H1 (cell line): ENCODE data around the gene LRRC37B. TPM values are rescaled to one million over a fixed set of nuclear protein-coding genes. Genes with fewer than 3 reads are reported as not detected.
"Not testable (repeated sequence)": the region's sequence is repeated elsewhere in the genome, so short reads cannot be mapped to it uniquely, and the experiment has no call there.

ENCODE experiments used
- CTCF ChIA-PET: fragments of 300-600 bp; sonication (Branson Sonifier 250); formaldehyde crosslinking; loops from one replicate; lab custom pipeline; 2021; ENCODE audit not compliant: partially characterized antibody; lab: Charles Lee
- POLR2A ChIA-PET: fragments of 300-600 bp; sonication (Branson Sonifier 250); formaldehyde crosslinking; loops from one replicate; lab custom pipeline; 2021; ENCODE audit warnings: inconsistent platforms; ENCODE audit not compliant: partially characterized antibody; lab: Charles Lee
- DNase-seq, 2 experiments: peaks; one replicate each; pipeline versions ENCODE4 v3.0.0 to v3.0.0-alpha.2; 2010 to 2022; ENCODE audit warnings: low spot score in 2 of 2, low read depth in 1 of 2, mixed read lengths in 1 of 2
- FAIRE-seq: peaks from 2 replicates; lab custom pipeline; 2011; peaks lifted over from hg19 to GRCh38; lab: Jason Lieb, UNC
- H2AFZ ChIP-seq: 2 replicates; pipeline ENCODE4 v1.8.1; 2012; ENCODE audit warnings: low read length, inconsistent platforms
- H2AK5ac ChIP-seq: 2 replicates; pipeline ENCODE4 v1.6.1; 2013; ENCODE audit warnings: low read depth, low read length
- H2BK120ac ChIP-seq: replicated peaks from 2 replicates; pipeline ENCODE3; 2013; ENCODE audit warnings: low read depth, low read length, inconsistent platforms
- H2BK12ac ChIP-seq: 2 replicates; pipeline ENCODE4 v1.6.1; 2013; ENCODE audit warnings: low read depth, low read length
- H2BK15ac ChIP-seq: 2 replicates; pipeline ENCODE4 v1.6.1; 2013; ENCODE audit warnings: low read length
- H2BK20ac ChIP-seq: 2 replicates; pipeline ENCODE4 v1.6.1; 2013; ENCODE audit warnings: low read length
- H2BK5ac ChIP-seq: 2 replicates; pipeline ENCODE4 v1.6.1; 2013; ENCODE audit warnings: low read depth, low read length
- H3K14ac ChIP-seq: 2 replicates; pipeline ENCODE4 v1.6.1; 2013; ENCODE audit warnings: inconsistent platforms; ENCODE audit not compliant: insufficient read length
- H3K18ac ChIP-seq: 2 replicates; pipeline ENCODE4 v1.6.1; 2013; ENCODE audit warnings: low read length; ENCODE audit errors: extremely low read depth
- H3K23ac ChIP-seq: 2 replicates; pipeline ENCODE4 v1.6.1; 2013; ENCODE audit warnings: inconsistent platforms; ENCODE audit not compliant: insufficient read length
- H3K23me2 ChIP-seq: 2 replicates; pipeline ENCODE4 v1.6.1; 2013; ENCODE audit warnings: low read depth, low read length
- H3K27ac ChIP-seq: 2 replicates; pipeline ENCODE4 v1.6.1; 2011; ENCODE audit warnings: low read depth, low read length, inconsistent platforms
- H3K27me3 ChIP-seq, 4 experiments: replicated peaks in 1 of 4; 1 replicate in 1 of 4; 2 replicates in 3 of 4; pipeline versions ENCODE4 v1.6.1 to v1.8.1; 2011 to 2013; ENCODE audit warnings: low read length in 3 of 4, mild to moderate bottlenecking in 3 of 4, inconsistent platforms in 2 of 4, mixed read lengths in 2 of 4, moderate library complexity in 1 of 4; ENCODE audit not compliant: control insufficient read depth in 3 of 4, insufficient read depth in 3 of 4; ENCODE audit errors: extremely low read depth in 1 of 4
- H3K36me3 ChIP-seq, 4 experiments: 2 replicates each; pipeline versions ENCODE4 v1.6.1 to v1.8.1; 2011 to 2013; ENCODE audit warnings: mild to moderate bottlenecking in 4 of 4, low read length in 3 of 4, moderate library complexity in 2 of 4, control low read depth in 1 of 4, inconsistent platforms in 1 of 4; ENCODE audit not compliant: insufficient read depth in 4 of 4, control insufficient read depth in 2 of 4
- H3K4ac ChIP-seq: replicated peaks from 2 replicates; pipeline ENCODE3; 2013; ENCODE audit warnings: low read length, low read depth, mixed read lengths, inconsistent platforms; ENCODE audit not compliant: insufficient read length
- H3K4me1 ChIP-seq, 4 experiments: replicated peaks in 1 of 4; 1 replicate in 1 of 4; 2 replicates in 3 of 4; pipeline versions ENCODE4 v1.6.1 to v1.8.1; 2011 to 2013; ENCODE audit warnings: low read length in 3 of 4, inconsistent platforms in 2 of 4, mixed read lengths in 1 of 4; ENCODE audit not compliant: insufficient read depth in 4 of 4, control insufficient read depth in 3 of 4
- H3K4me2 ChIP-seq, 2 experiments: 2 replicates each; pipeline versions ENCODE4 v1.6.1 to v1.8.1; 2011 to 2013; ENCODE audit warnings: low read depth in 2 of 2, low read length in 2 of 2, control low read depth in 1 of 2, inconsistent platforms in 1 of 2, mild to moderate bottlenecking in 1 of 2; ENCODE audit not compliant: insufficient read depth in 1 of 2
- H3K4me3 ChIP-seq, 4 experiments: fragments of 200-600, 300-600 bp in 1 of 4; sonication (generic), shearing (Covaris generic), sonication (Bioruptor Twin) in 1 of 4; 2 replicates each; pipeline versions ENCODE4 v1.5.1 to v1.8.1; 2011 to 2016; ENCODE audit warnings: low read length in 4 of 4, low read depth in 3 of 4, control low read depth in 2 of 4, inconsistent platforms in 2 of 4, mild to moderate bottlenecking in 2 of 4, mixed read lengths in 1 of 4, moderate library complexity in 1 of 4; ENCODE audit not compliant: insufficient read depth in 2 of 4; ENCODE audit errors: extremely low read depth in 1 of 4
- H3K56ac ChIP-seq: replicated peaks from 2 replicates; pipeline ENCODE3; 2013; ENCODE audit warnings: low read depth, mild to moderate bottlenecking, mixed read lengths, low read length, inconsistent platforms; ENCODE audit not compliant: insufficient read length
- H3K79me1 ChIP-seq: 2 replicates; pipeline ENCODE4 v1.6.1; 2013; ENCODE audit warnings: low read depth, low read length, control low read depth
- H3K79me2 ChIP-seq, 2 experiments: 2 replicates each; pipeline versions ENCODE4 v1.6.1 to v1.8.1; 2012 to 2013; ENCODE audit warnings: low read length in 2 of 2, mild to moderate bottlenecking in 2 of 2, inconsistent platforms in 1 of 2; ENCODE audit not compliant: insufficient read depth in 2 of 2, control insufficient read depth in 1 of 2
- H3K9ac ChIP-seq, 4 experiments: replicated peaks in 1 of 4; 1 replicate in 1 of 4; 2 replicates in 3 of 4; pipeline versions ENCODE4 v1.6.1 to v1.8.1; 2011 to 2013; ENCODE audit warnings: low read depth in 3 of 4, low read length in 3 of 4, control low read depth in 2 of 4, mild to moderate bottlenecking in 2 of 4, moderate library complexity in 2 of 4, inconsistent platforms in 1 of 4; ENCODE audit errors: extremely low read depth in 1 of 4
- H3K9me3 ChIP-seq, 2 experiments: 2 replicates each; pipeline versions ENCODE4 v1.6.1 to v1.8.1; 2012 to 2013; ENCODE audit warnings: mild to moderate bottlenecking in 2 of 2, moderate library complexity in 2 of 2, control low read depth in 1 of 2, inconsistent platforms in 1 of 2, low read depth in 1 of 2, low read length in 1 of 2, mixed read lengths in 1 of 2; ENCODE audit not compliant: insufficient read depth in 2 of 2
- H4K20me1 ChIP-seq, 2 experiments: replicated peaks in 1 of 2; 2 replicates each; pipeline versions ENCODE3 to v1.8.1; 2011 to 2013; ENCODE audit warnings: inconsistent platforms in 2 of 2, low read length in 2 of 2, mild to moderate bottlenecking in 1 of 2; ENCODE audit not compliant: insufficient read depth in 2 of 2, control insufficient read depth in 1 of 2
- H4K5ac ChIP-seq: 2 replicates; pipeline ENCODE4 v1.6.1; 2013; ENCODE audit warnings: low read length, low read depth, mixed read lengths, inconsistent platforms; ENCODE audit not compliant: insufficient read length
- H4K8ac ChIP-seq: 2 replicates; pipeline ENCODE4 v1.8.0; 2013; ENCODE audit warnings: mild to moderate bottlenecking, moderate library complexity, low read length, inconsistent platforms; ENCODE audit not compliant: insufficient read depth; ENCODE audit errors: extremely low read depth
- H4K91ac ChIP-seq: replicated peaks from 2 replicates; pipeline ENCODE3; 2013; ENCODE audit warnings: low read length, mixed read lengths, inconsistent platforms; ENCODE audit not compliant: insufficient read length
- WGBS, 2 experiments: shearing (Covaris generic) in 1 of 2; methylation state at CpG; one replicate each; pipeline versions ENCODE4 v1.1.6 to v1.1.7; 2013 to 2015; ENCODE audit warnings: low lambda C conversion rate in 2 of 2, mixed read lengths in 2 of 2, inconsistent platforms in 1 of 2, low coverage in 1 of 2, missing lambda C conversion rate in 1 of 2; ENCODE audit not compliant: insufficient replicate concordance in 2 of 2, insufficient coverage in 1 of 2, insufficient read length in 1 of 2; ENCODE audit errors: extremely low coverage in 1 of 2, missing lambda C conversion rate in 1 of 2; 5-methylcytosine and 5-hydroxymethylcytosine counted together
- polyA plus RNA-seq, 7 experiments: library from polyadenylated mRNA; depleted of rRNA in 3 of 7; stranded (reverse) in 5 of 7; unstranded in 2 of 7; fragments of >200 nt in 5 of 7; fragments of 200-250 nt in 2 of 7; gene quantifications; 1 replicate in 5 of 7; 2 replicates in 1 of 7; 4 replicates in 1 of 7; pipeline versions ENCODE4 v1.2.1 to v1.2.3, GENCODE V29; 2011 to 2013; ENCODE audit warnings: missing spikeins in 2 of 7, mixed read lengths in 2 of 7
- total RNA-seq: library from RNA; stranded (reverse); fragmentation: NEBNext Ultra II Directional; extraction: Animal tissue kit (Norgen Biotek cat#: 25700); gene quantifications from 2 replicates; pipeline ENCODE4 v1.2.1, GENCODE V29; 2021

The LRRC37B gene
- total and polyA plus RNA-seq, 2 of the 8 experiments (the other 6 are each of a cell fraction or from before 2014, with no cell fraction given) = 16.0 to 19.0 TPM

GRCh38 chr17:32054985-32055384 is 47.8 kb downstream of the LRRC37B start:
- H3K79me1 ChIP-seq, H3K4me1 ChIP-seq, H4K5ac ChIP-seq, CTCF ChIA-PET, H3K56ac ChIP-seq, H4K8ac ChIP-seq, H2AFZ ChIP-seq, H3K4ac ChIP-seq, H3K4me3 ChIP-seq, H2AK5ac ChIP-seq, H2BK15ac ChIP-seq, H4K20me1 ChIP-seq, H3K36me3 ChIP-seq, H3K27me3 ChIP-seq, H3K27ac ChIP-seq, H2BK12ac ChIP-seq, H3K23ac ChIP-seq, H3K79me2 ChIP-seq, FAIRE-seq, H2BK120ac ChIP-seq, H2BK5ac ChIP-seq, H3K4me2 ChIP-seq, H3K23me2 ChIP-seq, H3K9ac ChIP-seq, POLR2A ChIA-PET, H3K14ac ChIP-seq, H4K91ac ChIP-seq, H3K18ac ChIP-seq, H3K9me3 ChIP-seq, H2BK20ac ChIP-seq, DNase-seq: not testable (repeated sequence)
- 90% methylated on average over 4 of the region's 4 CpGs; no CpG with 5 or more reads in 1 of the 2 experiments for WGBS, 2 experiments

GRCh38 chr17:32055425-32055824 is 48.2 kb downstream of the LRRC37B start:
- H3K27ac ChIP-seq, CTCF ChIA-PET, H3K9me3 ChIP-seq, H3K4ac ChIP-seq, POLR2A ChIA-PET, H3K23ac ChIP-seq, H3K23me2 ChIP-seq, H2AFZ ChIP-seq, H4K5ac ChIP-seq, H4K20me1 ChIP-seq, H4K8ac ChIP-seq, FAIRE-seq, H2BK20ac ChIP-seq, H3K79me2 ChIP-seq, H3K56ac ChIP-seq, H3K4me2 ChIP-seq, H4K91ac ChIP-seq, H3K36me3 ChIP-seq, H3K79me1 ChIP-seq, H3K18ac ChIP-seq, H2BK15ac ChIP-seq, H2AK5ac ChIP-seq, H2BK120ac ChIP-seq, H2BK5ac ChIP-seq, H3K4me1 ChIP-seq, H3K9ac ChIP-seq, DNase-seq, H3K27me3 ChIP-seq, H3K14ac ChIP-seq, H3K4me3 ChIP-seq, H2BK12ac ChIP-seq: not testable (repeated sequence)
- 85% methylated on average over 2 of the region's 3 CpGs; no CpG with 5 or more reads in 1 of the 2 experiments for WGBS, 2 experiments
